GM21423 (cell line): Measurements from ENCODE around the gene ZFP14.

Experiments
- ATAC-seq: cut with Tn5 transposase; IDR thresholded peaks from one replicate; pipeline ENCODE4 v1.9.1; 2021; ENCODE audit warnings: mild to moderate bottlenecking, moderate library complexity; ENCODE audit not compliant: unreplicated experiment

ZFP14 gene

DNA sequence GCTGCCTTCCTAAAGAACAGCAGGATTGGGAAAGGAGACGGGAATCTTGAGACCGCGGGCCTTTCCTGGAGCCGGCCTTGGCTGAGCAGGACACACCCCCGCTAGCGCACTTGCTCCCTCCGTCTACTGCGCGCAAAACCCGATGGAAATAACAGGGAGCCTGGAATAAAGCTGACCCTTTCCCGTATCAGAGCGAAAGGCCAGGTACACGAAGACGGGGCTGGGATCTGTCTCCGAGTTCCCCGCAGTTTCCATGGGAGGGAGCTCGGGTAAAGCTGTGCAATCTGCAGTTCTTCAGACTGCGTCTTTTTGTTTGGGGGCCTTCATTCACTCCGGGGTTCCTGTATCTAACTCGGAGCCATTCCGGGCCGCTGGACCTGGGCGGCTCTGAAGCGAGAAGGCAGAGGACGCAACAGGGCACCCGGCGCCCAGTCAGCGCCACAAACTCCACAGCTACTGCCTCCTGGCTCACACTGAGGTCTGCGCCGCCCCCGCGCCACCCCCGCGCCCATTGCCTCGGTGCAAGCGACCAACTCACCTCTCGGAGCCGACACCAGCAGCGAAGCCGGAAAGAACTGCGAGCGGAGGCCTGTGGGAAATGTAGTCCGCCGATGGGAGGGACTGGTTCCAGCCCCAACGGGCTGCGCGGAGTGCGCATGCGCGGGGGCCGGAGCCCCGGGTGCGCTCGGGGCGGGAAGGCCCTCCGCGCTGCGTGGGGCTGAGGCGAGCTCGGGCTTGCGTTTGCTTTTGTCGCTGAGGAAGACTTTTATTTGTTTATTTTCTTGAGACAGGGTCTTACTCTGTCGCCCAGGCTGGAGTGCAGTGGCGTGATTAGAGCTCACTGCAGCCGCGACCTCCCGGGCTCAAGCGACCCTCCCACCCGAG lies at the start of gene ZFP14:
ZFP14 (minus strand) TSS at position 577 of the 885 bp plus-strand sequence. CDS start 11,309 bp downstream, outside the sequence.
- peak; percentile 93 for ATAC-seq

DNA sequence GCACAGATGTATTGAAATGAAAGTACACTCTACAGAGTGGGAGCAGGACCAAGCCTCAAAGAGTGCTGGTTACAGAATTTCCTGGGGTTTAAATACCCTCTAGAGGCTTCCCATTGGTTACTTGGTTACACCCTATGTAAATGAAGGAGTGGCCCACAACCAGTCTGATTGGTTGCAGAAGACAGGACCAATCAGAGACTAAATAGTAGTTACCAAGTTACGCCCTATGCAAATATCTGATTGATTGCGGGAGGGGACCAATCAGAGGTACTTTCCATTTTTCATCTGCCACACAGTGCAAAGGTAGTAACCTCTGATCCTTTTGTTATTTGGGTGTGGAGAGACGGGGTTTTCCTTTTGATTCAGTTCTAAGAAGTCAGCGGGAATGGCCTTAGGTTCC lies 44.9 kb upstream of the ZFP14 start:
- no peak for ATAC-seq

DNA sequence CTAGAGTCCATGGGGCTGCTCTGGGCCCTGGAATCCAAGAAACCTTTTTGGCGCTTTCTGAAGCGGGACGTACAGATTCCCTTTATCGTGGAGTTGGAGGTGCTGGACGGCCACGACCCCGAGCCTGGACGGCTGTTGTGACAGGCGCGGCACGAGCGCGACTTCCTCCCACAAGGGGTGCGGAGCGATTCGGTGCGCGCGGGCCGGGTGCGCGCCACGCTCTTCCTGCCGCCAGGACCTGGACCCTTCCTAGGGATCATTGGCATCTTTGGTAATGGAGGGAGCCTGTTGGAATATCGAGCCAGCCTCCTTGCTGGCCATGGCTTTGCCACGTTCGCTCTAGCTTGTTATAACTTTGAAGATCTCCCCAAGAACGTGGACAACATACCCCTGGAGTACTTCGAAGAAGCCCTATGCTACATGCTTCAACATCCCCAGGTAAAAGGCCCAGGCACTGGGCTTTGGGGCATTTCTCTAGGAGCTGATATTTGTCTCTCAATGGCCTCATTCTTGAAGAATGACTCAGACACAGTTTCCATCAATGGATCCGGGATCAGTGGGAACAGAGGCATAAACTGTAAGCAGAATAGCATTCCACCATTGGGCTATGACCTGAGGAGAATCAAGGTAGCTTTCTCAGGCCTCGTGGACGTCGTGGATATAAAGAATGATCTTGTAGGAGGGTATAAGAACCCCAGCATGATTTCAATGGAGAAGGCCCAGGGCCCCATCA lies 42.9 kb upstream of the ZFP14 start:
- no peak for ATAC-seq

DNA sequence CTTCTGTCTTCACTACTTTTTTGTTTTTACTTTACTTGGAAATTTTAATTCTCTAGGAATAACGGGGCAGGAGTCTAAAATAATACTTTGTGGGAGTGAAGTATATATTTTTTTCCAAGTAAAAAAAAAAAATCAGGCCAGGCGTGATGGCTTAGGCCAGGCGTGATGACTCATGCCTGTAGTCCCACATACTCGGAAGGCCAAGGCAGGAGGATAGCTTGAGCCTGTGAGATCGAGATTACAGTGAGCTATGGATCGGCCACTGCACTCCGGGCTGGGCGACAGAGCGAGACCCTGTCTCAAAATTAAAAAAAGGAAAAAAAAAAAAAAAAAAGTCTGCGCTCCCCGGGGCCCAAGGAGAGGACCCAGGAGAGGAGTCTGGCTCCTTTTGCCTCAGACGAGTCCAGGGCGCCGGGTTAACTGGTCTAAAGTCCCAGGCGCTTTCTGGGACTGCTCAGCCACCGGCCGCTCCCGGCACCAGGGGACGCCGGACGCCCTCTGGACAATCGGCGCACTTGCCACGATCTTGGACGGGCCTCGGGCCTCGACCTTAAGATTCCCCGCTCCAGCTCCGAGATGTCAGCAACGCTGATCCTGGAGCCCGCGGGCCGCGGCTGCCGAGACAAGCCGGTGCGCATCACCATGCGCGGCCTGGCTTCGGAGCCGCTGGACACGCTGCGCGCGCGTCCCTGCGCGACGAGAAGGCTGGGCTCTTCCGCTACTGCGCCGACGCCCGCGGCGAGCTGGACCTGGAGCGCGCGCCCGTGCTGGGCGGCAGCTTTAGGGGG lies 42.2 kb upstream of the ZFP14 start:
- ATAC-seq, result no peak

DNA sequence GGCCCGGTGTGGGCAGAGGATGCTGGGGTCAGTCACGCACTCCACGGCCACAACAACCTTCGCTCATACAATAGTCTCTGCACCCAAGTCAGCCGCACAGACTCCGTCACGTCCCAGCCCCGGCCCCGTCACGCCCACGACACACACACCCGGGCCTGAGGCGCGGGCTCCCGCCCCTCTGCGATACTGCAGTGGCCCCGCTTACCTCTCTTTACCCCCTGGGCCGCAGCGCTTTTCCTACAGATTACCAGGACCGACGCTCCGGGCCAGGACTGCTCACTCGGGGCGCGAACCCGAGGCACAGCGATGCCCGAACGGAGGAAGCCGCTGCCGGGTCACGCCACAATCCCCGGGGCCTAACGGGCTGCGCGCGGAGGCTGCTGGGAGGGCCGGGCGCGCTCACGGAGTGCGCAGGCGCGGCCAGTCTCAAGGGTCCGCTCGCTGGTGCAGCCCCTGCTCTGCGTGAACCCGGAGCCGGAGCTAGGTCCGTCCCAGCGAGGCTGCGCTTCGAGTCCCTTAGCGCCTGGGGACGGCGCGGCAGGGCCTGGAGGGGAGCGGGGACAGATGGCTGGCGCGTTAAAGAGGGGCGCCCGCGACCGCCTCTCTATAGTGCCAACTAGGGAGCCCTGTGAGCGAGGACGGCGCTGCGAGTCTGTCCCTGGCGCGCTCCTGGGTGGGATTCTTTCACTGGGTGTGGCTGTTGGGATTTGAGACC lies 39.4 kb upstream of the ZFP14 start, which contains the start of gene ZFP82:
ZFP82 (minus strand) TSS at position 358 of the 715 bp plus-strand sequence. CDS start 8,855 bp downstream, outside the sequence.
- ATAC-seq, result peak; percentile 86

DNA sequence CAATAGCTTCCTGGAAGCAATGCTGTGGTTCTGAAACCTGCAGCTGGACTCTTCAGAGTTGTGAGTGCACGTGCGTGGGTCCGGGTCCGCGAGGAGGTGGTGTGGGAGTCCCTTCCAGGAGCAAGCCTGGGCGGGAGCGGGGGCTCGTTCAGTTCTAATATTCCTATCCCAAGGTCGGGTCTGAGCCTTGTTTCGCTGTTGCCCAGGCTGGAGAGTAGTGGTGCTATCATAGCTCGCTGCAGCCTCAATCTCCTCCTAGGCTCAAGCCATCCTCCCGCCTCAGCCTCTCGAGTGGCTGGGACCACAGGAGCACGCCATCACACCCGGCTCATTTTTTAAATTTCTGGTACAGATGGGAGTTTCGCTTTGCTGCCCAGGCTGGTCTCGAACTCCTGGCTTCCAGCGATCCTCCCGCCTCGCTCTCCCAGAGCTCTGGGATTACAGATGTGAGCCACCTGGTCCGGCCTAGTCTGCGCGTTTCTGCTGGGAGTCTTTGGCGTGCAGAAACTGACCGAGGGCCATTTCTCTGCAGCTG lies 38.8 kb upstream of the ZFP14 start:
- ATAC-seq, result no peak

DNA sequence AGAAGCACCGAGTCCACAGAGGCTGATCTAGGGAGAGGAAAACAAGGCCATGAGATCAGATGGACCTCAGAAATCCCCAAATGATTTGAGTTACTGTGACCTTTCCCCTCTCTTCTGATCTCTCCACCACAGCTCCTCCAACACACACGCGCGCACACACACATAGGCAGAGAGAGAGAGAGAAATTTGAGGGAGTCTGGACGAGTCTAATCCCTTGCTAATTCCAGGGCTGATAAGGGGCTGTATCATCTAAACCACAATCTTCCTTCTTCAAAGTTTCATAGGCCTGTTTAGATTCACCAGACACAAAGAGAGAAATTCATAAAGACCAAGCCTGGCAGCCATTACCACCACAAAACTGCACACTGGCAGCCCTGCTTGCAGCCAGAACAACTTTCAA lies 30.8 kb upstream of the ZFP14 start:
- ATAC-seq, result no peak

DNA sequence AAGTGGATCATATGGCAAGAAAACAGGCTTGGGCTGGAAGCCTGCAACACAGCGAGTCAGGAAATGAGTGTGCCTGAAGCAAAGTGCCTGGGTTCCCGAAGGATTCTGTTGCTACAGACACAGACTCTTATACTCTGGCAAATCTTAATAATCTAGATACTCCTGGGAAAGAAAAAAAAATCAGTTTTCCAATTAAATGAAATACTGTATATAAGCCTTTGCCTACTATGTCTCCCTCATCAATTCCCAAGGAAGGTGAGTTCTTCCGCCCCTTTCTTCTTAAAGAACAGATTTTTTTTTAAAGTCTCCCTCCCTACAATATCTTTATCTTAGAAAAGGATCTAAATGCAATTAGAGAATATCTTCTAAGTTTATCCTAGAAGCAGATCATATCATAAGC lies 29.1 kb upstream of the ZFP14 start:
- no peak for ATAC-seq

DNA sequence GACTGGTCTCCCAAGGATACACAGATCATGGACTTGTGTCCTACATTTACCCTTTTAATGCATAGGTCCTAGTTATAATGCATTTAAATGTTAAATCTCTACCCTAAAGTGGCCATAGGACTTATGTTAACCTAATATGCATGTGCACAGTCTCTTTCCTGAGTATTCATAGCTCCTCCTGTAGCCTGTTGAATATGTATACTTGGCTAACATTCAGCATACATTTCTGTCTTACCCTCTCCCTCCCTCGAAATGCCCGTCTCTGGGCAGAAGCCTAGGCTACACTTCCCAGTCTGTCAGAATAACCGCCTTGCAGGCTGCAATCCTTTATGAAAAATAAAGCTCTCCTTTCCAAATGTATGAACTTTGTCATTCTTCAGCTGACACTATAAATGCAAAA lies 25.5 kb upstream of the ZFP14 start:
- ATAC-seq, result no peak

DNA sequence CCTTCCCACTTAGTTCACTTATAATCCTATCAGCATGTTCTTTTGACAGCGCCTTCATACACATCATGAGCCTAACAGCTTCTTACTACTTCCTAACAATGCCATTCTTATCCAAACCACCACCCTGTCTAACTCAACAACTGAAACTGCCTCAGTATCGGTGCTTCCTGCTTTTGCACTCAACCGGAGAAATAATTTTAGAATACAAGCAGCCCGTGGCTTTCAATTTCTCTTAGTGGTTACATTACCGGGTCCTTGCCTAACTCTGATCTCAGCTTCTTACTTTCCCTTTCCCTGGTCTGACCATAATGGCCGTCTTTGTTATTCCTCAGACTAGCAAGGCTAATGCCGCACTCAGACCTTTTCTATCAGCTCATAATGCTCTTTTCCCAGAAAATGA lies 22.5 kb upstream of the ZFP14 start:
- no peak for ATAC-seq

DNA sequence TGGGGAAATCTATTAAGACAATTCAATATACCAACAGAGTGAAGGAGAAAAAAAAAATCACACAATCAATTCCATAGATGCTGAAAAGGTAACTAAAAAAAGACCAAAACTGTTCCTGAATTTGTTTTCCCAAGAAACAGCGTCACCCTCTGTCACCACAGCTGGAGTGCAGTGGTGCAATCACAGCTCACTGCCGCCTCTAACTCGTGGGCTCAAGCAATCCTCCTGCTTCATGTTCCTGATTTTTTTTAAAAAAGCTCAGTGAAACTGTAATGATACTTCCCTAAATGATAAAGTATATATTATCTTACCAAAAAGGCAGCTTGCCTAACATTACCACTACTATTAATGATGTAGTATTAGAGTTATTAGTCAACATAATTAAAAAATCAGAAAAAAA lies 19.6 kb upstream of the ZFP14 start:
- no peak for ATAC-seq

DNA sequence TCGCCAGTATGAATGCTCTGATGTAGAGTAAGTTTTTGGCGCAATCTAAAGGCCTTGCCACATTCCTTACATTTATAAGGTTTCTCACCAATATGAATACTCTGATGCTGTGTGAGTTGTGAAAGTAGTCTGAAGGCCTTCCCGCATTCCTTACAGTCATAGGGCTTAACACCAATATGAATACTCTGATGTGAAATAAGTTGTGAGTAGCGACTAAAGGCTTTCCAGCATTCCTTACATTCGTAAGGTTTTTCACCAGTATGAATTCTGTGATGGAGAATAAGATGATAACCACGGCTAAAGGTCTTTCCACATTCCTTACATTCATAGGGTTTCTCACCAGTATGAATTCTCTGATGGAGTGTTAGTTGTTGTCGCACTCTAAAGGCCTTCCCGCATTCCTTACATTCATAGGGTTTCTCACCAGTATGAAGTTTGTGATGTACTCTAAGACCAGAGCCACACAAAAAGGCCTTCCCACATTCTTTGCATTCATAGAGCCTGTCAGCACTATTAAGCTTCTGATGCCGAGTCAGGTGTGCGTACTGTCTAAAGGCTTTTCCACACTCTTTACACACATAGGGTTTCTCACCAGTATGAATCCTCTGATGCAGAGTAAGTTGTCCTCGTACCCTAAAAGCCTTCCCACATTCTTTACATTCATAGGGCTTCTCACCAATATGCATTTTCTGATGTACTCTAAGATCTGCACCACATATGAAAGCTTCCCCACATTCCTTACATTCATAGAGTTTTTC lies 14.1 kb upstream of the ZFP14 start:
- no peak for ATAC-seq

DNA sequence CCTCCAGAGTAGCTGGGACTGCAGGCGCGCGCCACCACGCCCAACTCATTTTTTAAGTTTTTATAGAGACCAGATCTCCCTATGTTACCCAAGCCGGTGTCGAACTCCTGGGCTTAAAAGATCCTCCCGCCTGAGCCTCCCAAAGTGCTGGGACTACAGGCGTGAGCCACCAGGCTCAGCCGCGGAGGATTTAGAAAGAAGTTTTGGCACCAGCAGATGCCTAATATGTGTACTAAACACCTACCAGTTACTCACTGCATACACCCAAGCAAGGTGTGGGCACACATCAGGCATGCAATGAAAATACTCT lies 464 bp upstream of the ZFP14 start:
- no peak for ATAC-seq

DNA sequence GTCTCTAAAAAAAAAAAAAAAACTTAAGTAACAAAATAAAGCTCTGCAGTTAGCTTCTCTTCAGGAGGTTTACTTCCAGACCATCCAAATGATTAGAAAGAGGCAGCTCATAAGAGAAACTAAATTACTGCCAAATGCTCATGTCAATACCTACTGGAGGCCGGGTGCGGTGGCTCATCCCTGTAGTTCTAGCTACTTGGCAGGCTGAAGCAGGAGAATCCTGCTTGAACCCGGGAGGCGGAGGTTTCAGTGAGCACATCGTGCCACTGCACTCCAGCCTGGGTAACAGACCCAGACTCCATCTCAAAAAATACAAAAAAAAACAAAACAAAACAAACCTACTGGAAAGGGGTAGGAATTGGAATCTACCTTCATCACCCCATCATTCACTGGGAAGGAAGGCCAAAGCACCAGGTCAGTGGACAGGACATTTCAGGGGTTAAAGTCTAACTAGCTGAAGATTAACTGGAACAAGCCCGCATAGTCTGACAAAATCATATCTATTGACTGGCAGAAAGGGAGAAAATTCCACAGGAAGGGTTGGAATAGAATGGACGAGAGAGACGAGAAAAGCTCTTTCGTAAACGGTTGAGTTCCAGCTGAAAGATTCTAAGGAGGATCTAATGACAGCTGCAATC lies 1.3 kb downstream of the ZFP14 start:
- no peak for ATAC-seq

DNA sequence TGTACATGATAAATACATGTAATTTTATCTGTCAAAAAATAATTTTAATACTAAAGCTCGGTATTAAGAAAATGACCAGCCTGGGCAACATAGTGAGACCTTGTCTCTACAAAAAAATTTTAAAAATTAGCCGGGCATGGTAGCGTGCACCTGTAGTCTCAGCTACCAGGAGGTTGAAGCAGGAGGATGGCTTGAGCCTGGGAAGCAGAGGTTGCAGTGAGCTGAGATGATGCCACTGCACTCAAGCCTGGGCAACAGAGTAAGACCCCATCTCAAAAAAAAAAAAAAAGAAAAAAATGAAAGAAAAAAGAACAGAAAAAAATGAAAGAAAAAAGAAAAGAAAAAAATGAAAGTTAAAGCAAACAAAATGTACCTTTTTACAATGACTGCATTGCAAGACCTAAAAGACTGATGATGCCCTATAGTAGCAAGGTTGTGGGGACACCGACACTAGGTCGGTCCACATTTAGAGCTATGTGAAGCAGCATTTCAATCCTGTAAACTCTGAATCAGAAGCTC lies 5.3 kb downstream of the ZFP14 start:
- ATAC-seq, result no peak

DNA sequence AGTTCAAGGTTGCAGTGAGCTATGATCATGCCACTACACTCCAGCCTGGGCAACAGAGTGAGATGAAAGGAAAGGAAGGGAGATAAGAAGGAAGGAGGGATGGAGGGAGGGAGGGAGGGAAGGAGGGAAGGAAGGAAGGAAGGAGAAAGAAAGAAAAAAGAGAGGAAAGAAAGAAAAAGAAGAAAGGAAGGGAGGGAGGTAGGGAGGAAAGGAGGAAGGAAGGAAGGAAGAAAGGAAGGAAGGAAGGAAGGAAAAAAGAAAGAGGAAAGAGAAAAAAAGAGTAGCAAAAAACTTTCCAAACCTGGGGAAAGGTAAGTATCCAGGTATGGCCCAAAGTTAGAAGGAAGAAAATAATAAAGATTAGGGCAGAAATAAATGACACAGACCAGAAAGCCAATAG lies 7.1 kb downstream of the ZFP14 start:
- ATAC-seq, result no peak

DNA sequence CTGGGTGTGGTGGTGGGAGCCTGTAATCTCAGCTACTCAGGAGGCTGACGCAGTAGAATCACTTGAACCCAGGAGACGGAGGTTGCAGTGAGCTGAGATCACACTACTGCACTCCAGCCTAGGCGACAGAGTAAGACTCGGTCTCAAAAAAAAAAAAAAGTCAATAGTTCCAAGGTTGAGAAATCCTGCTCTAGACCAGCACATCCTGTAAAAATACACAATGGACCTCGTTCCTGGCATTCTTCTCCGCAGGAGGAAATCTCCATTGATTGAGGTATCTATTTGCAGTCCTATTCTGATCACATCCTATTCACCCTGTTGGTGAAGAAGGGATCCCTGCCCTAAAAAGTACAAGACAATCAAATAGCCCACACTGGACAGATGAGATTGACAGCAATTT lies 15.2 kb downstream of the ZFP14 start:
- ATAC-seq, result no peak

DNA sequence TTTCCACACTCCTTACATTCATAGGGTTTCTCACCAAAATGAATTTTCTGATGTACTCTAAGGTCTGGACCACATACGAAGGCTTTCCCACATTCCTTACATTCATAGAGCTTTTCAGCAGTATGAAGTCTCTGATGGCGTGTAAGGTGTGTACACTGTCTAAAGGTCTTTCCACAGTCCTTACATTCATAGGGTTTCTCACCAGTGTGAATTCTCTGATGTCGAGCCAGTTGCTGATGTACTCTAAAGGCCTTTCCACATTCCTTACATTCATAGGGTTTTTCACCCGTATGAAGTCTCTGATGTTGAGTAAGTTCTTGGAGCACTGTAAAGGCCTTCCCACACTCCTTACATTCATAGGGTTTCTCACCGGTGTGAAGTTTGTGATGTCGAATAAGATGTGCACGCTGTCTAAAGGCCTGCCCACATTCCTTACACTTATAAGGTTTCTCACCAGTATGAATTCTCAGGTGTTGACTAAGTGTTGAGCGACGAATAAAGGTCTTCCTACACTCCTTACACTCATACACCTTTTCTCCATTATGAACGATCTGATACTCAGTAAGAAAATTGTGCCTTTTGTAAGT lies 38.1 kb downstream of the ZFP14 start:
- ATAC-seq, result no peak
